ENCODE results near the gene SPATA2L.
A peak's percentile ranks its signal among the peaks of the same experiment; 100 is the strongest.

Gene SPATA2L

DNA sequence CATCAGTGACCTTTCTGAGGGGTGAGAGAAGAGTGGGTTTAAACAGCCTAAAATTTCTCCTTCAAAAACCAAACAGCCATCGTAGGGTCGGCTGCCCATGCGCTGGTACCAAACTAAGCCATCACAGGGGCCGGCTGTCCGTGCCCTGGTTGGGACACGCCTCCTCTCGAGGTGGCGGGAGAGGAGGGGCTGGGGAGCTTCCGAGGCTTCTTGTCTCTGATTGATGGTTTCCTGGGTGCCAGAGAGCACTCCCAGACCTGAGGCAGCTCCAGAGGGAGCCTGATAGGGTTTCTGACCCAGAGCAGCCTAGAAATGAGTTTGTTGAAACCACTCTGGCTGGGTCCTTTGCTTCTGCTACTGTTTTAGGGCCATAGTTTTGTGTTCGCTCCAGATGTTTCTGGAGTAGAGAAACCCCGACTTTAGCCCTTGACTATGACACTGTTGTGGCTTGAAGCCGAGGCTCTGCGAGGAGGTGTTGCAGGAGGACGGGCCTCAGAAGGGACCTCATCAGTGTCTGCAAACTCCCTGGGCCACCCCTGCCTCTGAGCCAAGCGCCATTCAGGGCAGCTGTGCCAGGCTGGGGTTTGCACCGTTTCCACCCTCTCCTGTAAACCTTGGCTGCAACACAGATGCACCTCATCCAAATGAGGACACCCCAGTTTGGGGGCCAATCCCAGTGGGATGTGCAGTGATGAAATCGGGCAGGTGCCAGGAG, 26.1 kb upstream of the SPATA2L start:
- H3K27ac ChIP-seq: no peak overlapping the region
- TF ChIP-seq ZFX (IDR thresholded peaks at IDR 0.05): no peak
- TF ChIP-seq, protein P1, sequence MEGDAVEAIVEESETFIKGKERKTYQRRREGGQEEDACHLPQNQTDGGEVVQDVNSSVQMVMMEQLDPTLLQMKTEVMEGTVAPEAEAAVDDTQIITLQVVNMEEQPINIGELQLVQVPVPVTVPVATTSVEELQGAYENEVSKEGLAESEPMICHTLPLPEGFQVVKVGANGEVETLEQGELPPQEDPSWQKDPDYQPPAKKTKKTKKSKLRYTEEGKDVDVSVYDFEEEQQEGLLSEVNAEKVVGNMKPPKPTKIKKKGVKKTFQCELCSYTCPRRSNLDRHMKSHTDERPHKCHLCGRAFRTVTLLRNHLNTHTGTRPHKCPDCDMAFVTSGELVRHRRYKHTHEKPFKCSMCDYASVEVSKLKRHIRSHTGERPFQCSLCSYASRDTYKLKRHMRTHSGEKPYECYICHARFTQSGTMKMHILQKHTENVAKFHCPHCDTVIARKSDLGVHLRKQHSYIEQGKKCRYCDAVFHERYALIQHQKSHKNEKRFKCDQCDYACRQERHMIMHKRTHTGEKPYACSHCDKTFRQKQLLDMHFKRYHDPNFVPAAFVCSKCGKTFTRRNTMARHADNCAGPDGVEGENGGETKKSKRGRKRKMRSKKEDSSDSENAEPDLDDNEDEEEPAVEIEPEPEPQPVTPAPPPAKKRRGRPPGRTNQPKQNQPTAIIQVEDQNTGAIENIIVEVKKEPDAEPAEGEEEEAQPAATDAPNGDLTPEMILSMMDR (conservative IDR thresholded peaks at IDR 0.05): no peak

DNA sequence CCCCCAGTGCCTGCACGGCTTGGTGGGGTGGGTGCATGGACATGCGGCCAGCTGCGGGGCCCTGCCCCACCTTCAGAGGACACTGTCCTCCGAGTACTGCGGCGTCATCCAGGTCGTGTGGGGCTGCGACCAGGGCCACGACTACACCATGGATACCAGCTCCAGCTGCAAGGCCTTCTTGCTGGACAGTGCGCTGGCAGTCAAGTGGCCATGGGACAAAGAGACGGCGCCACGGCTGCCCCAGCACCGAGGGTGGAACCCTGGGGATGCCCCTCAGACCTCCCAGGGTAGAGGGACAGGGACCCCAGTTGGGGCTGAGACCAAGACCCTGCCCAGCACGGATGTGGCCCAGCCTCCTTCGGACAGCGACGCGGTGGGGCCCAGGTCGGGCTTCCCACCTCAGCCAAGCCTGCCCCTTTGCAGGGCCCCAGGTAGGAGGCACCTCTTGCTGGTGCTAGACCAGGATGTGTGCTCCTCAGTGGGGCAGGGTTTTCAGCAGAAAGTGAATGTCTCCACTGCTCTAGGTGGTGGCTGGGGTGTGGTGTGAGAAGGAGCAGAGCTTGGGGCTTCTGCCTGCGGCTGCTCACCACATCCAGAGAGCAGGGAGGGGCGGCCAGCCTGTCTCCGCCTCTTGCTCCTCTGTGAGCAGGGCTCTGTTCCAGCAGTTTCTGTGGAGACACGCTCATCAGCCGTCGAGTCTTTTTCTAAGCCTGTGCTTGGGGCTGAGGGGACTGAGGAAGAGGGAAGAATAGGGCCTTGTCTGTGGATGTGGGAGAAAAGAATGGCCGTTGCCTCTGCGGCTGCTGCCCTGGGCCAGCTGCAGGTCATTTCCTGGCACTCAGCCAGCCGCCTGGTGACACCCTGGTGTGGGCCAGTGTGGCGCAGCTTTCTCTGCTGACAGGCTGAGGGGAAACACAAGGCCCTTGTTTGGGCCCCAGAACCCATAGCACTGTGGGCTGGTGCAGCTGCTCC, 22.1 kb upstream of the SPATA2L start:
- no peak for TF ChIP-seq ZFX (IDR thresholded peaks at IDR 0.05)
- TF ChIP-seq, protein P1 (conservative IDR thresholded peaks at IDR 0.05): no peak
- H3K27ac ChIP-seq: peak overlapping the region; percentile 85

DNA sequence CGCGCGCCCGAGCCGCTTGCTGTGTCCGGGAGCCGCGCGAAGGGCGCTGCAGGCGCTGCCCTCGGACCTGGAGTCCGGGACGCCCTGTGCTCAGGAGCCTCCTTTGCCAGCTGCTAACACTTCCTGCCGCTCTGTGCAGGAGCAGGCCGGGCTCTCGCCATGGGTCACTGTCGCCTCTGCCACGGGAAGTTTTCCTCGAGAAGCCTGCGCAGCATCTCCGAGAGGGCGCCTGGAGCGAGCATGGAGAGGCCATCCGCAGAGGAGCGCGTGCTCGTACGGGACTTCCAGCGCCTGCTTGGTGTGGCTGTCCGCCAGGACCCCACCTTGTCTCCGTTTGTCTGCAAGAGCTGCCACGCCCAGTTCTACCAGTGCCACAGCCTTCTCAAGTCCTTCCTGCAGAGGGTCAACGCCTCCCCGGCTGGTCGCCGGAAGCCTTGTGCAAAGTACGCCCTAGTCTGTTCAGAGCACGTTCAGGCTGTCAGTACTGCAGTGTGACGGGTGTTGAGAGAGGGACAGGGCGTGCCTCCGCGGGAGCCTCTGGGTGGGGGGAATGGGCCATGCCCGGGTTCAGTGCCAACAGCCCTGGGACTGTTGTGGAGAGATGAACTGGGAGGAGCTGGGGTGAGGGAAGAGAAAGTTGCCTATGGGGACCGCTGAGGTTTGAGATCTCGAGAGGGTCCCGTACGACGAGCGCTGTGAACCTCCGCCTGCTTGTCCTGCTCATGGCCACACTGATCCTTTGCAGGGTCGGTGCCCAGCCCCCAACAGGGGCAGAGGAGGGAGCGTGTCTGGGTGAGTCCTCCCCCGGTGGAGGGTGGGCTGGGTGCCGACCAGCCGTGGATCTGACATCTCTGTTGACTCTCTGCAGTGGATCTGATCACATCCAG, 21.1 kb upstream of the SPATA2L start:
- TF ChIP-seq, protein P1 (conservative IDR thresholded peaks at IDR 0.05): no peak
- TF ChIP-seq ZFX (IDR thresholded peaks at IDR 0.05): no peak
- peak overlapping the region; percentile 85 for H3K27ac ChIP-seq

DNA sequence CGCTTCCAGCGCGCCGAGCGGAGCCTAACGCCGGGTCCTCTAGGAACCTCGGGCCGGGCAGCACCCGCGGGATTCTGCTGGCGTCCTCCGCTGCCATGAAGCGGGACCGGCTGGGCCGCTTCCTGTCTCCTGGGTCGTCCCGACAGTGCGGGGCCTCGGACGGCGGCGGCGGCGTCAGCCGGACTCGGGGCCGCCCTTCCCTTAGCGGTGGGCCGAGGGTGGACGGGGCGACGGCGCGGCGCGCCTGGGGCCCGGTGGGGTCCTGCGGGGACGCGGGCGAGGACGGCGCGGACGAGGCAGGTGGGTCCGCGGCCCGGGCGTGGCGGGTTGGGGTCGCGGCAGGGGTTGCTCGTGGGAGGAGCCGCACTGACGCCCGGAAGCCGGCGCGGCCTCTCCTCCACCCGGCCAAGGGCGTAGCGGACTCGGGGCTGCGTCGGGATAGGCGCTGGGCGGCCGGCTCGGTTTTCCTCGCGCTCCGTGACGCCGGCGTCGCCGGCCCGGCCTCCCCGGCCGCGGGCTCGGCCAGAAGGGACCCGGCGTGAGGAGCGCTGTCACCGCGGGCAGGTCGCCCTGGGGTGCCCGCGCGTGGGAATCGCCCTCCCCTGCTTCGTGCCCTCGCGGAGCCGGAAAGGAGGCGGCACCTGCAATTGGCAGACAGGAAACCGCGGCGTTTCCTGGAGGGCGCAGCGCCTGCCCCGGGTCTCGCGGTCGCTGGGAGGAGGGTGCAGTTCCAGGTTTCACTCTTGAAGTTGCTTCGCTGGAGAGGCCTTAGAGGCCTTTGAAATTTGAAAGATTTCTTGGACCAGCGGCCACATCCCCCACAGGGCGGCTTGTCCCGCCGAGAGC, 20.3 kb upstream of the SPATA2L start:
- peak overlapping the region; percentile 85 for H3K27ac ChIP-seq
- TF ChIP-seq, protein P1 (conservative IDR thresholded peaks at IDR 0.05): no peak
- TF ChIP-seq ZFX (IDR thresholded peaks at IDR 0.05): 0 out of 2 replicates have a peak, but pooled peaks have one; percentile 42

DNA sequence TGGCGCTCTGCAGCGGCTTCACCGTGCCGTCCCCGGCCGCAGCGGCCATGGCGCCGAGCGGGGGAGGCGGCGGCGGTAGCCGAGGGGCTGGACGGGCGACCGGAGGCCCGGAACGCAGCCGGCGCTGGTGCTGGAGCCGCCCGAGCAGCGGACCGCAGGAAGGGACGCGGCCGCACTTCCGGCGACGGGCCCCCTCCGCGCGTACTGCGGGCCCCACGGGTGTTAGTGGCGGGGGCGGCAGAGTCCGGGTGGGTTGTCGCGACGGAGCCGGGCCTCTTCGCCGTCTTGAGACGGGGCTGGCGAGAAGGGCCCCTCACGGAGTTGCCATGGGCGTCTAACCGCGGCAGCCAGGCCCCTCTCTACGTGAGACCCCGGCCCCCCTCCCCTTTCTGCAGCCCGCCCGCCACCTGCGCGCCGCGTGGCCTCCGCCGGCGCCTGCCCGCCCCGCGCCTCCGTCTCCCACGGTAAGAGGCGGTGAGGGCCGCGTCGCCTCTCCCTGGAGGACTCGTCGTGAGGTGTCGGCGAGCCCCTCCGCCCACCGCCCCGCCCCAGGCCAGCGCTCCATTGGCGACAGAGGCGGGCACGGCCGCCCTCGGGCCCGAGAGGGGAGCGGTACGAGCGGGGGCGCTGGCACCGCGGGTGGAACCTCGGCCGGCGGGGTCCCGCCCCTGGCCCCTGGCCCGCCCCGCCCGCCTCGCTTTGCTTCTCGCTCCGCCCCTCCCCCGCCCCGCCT, 19.5 kb upstream of the SPATA2L start, which contains the start of the genes VPS9D1 and ZNF276:
VPS9D1 (minus strand) TSS at position 86 of the 733 bp plus-strand sequence; CDS start at position 49, 37 bp downstream.
ZNF276 (plus strand) TSS at position 725 of the 733 bp plus-strand sequence. CDS start 104 bp downstream, outside the sequence.
- TF ChIP-seq, protein P1 (conservative IDR thresholded peaks at IDR 0.05): no peak
- TF ChIP-seq ZFX (IDR thresholded peaks at IDR 0.05): peak; percentile 38; the same call in 1 of the 2 replicates
- peak within 1 kb of the TSS; percentile 85 for H3K27ac ChIP-seq

DNA sequence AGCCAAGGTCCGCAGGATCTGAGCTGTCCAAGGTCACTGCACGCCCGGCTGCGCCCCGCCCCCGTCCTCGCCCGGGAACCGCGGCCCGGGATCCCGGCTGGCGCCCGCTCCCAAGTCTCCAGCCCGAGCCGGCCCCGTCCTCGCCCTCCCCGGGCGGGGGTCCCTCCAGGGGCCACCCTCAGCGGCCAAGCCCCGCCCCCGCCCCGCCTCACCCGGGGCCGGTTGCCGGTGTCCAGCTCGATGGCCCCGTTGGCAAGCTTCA, 19.0 kb upstream of the SPATA2L start:
- peak overlapping the region; percentile 85 for H3K27ac ChIP-seq
- no peak for TF ChIP-seq ZFX (IDR thresholded peaks at IDR 0.05)
- TF ChIP-seq, protein P1 (conservative IDR thresholded peaks at IDR 0.05): no peak

Data from C4-2B (cell line).